ENCODE results near the gene GAB3.
A peak's percentile ranks its signal among the peaks of the same experiment; 100 is the strongest.
"Not testable (repeated sequence)": the region's sequence is repeated elsewhere in the genome, so short reads cannot be mapped to it uniquely, and the experiment has no call there.

Gene GAB3

GRCh38 chrX:154655346-154655745 lies 95.5 kb downstream of the GAB3 start:
- DNase-seq (ENCODE audit: low read depth in 1 of 2, low spot score in 1 of 2) = no peak
- no peak for TF ChIP-seq JUND (IDR thresholded peaks at IDR 0.05; ENCODE audit: low read depth)
- in situ Hi-C loops (cut with HindIII; ENCODE audit: low pct_unique_long_range_greater_than_20kb, low sequenced_read_pairs) = no loop called here

- no peak for TF ChIP-seq JUND (IDR thresholded peaks at IDR 0.05; ENCODE audit: low read depth)
Measured at GRCh38 chrX:154654925-154655324, 96.0 kb downstream of the GAB3 start.

GRCh38 chrX:154654372-154654771 lies 96.5 kb downstream of the GAB3 start:
- in situ Hi-C loops (cut with HindIII; ENCODE audit: low pct_unique_long_range_greater_than_20kb, low sequenced_read_pairs) = no loop called here
- DNase-seq (ENCODE audit: low read depth in 1 of 2, low spot score in 1 of 2) = no peak
- no peak for TF ChIP-seq JUND (IDR thresholded peaks at IDR 0.05; ENCODE audit: low read depth)

More at GRCh38 chrX:154654925-154655324, 96.0 kb downstream of the GAB3 start:
- in situ Hi-C loops (cut with HindIII; ENCODE audit: low pct_unique_long_range_greater_than_20kb, low sequenced_read_pairs) = no loop called here
- no peak for DNase-seq (ENCODE audit: low read depth in 1 of 2, low spot score in 1 of 2)

GRCh38 chrX:154653413-154653812 lies 97.5 kb downstream of the GAB3 start, which contains the start of gene CTAG2:
Gene CTAG2, minus strand, starts transcription at chrX:154653579. Its CDS starts 64 bp downstream, at chrX:154653515.
- DNase-seq (ENCODE audit: low read depth in 1 of 2, low spot score in 1 of 2); in situ Hi-C loops (cut with HindIII; ENCODE audit: low pct_unique_long_range_greater_than_20kb, low sequenced_read_pairs): not testable (repeated sequence)

GRCh38 chrX:154653048-154653401 lies 97.9 kb downstream of the GAB3 start:
- no peak for DNase-seq (ENCODE audit: low read depth in 1 of 2, low spot score in 1 of 2)
- in situ Hi-C loops (cut with HindIII; ENCODE audit: low pct_unique_long_range_greater_than_20kb, low sequenced_read_pairs) = no loop called here
- no peak for TF ChIP-seq JUND (IDR thresholded peaks at IDR 0.05; ENCODE audit: low read depth)

- in situ Hi-C loops (cut with HindIII; ENCODE audit: low pct_unique_long_range_greater_than_20kb, low sequenced_read_pairs) = no loop called here
Measured at GRCh38 chrX:154652311-154653047, 98.4 kb downstream of the GAB3 start.

DNA sequence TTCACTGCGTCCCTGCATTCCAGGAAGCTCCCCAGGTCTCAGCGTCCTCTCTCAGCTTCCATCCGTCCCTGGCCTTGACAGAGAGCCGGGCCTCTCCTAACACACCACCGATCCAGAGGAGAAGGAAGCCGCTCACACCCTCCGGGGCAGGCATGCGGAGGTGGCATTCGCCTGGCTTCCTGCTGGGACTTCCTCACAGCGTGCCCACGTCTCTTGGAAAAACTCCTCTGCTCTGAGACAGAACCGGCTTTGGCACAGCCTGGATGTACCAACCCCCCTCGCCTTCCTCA lies 100.7 kb downstream of the GAB3 start:
- in situ Hi-C loops (cut with HindIII; ENCODE audit: low pct_unique_long_range_greater_than_20kb, low sequenced_read_pairs) = no loop called here
- peak; percentile 9 to 11 for DNase-seq (ENCODE audit: low read depth in 1 of 2, low spot score in 1 of 2)
- TF ChIP-seq JUND (IDR thresholded peaks at IDR 0.05; ENCODE audit: low read depth) = no peak

More at GRCh38 chrX:154652311-154653047, 98.4 kb downstream of the GAB3 start:
- no peak for DNase-seq (ENCODE audit: low read depth in 1 of 2, low spot score in 1 of 2)
- no peak for TF ChIP-seq JUND (IDR thresholded peaks at IDR 0.05; ENCODE audit: low read depth)

DNA sequence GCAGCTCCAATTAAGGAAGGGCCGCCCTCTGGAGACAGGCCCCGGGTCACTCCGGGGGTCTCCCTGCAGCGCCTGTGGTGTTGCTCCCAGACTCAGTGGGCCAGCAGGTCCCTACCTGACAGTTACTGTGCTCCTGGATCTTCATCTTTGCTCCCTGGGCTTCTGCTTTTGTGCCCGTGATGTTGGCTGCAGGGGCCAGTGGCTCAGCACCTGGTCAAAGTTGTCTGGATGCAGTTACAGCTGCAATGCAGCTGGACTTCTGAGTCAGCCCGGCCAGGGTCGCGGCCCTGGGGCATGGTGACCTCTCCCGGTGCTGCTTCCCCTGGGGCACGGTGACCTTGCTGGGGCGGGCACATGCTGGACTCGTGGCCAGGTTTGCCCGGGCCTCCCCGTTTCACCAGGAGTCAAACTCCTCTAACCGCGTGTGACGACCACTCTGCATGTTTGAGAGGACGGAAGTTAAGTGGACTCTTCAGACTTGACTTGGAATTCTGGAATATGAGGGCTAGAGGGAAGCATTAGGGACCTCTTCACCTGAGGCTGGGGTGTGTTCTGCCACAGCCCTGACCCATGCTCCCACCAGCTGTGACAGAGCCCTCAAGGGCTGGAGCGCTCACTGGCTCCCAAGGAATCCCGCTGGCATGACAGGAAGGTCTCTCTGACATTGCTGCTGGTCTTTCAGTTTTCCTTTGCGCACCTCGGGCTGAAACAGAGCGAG lies 101.2 kb downstream of the GAB3 start:
- in situ Hi-C loops (cut with HindIII; ENCODE audit: low pct_unique_long_range_greater_than_20kb, low sequenced_read_pairs) = no loop called here
- no peak for TF ChIP-seq JUND (IDR thresholded peaks at IDR 0.05; ENCODE audit: low read depth)

DNA sequence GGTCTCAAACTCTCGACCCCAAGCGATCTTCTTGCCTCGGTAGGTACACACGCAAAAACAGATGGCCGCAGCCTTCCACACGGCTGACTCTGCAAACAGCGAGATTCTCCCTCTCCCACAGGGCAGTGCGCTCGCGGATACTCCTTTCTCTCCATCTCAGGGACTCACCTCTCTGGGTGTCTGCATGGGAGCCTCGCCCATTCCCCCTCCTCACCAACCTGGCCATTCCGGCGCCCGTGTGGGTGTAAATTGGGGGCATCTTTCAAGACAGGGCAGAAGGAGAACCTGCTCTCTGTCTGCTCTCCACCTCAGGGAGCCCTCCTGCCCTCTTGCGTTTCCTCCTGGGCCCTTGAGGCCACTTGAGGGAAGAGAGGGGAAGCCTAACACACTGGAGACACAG lies 101.9 kb downstream of the GAB3 start:
- in situ Hi-C loops (cut with HindIII; ENCODE audit: low pct_unique_long_range_greater_than_20kb, low sequenced_read_pairs) = no loop called here
- no peak for TF ChIP-seq JUND (IDR thresholded peaks at IDR 0.05; ENCODE audit: low read depth)
- DNase-seq (ENCODE audit: low read depth in 1 of 2, low spot score in 1 of 2) = no peak

More for the DNA sequence above, 101.2 kb downstream of the GAB3 start:
- peak in 1 of 2 experiments; percentile 29 for DNase-seq (ENCODE audit: low read depth in 1 of 2, low spot score in 1 of 2)

DNA sequence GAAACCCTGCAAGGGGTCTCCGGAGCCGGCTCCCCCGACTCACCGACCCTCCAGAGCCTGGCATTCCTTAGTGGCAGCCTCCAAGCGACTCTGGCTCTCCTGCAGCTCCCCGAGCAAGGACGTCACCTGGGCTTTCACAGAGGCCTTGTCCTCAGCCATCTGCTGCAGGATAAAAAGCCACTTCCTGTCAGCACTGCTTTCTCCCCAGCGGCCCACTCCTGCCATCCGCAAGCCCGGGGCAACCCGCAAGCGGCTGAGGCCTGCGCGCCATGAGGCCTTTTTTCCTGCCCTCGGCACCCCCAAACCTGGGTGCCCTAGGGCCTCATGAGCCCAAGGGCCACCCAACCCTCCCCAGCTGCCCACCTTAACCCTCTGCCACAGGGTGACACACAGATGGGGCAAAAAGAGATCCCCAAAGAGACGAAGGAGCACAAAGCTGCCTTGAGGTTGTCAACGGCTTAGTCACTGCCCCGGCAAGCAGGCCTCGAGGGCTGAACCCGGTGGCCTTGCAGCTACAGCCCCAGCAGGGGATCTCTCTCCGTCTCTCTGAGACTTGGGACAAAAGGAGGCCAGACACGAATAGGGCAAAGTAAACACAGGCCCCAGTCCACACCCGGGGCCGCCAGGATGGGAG lies 105.0 kb downstream of the GAB3 start:
- in situ Hi-C loops (cut with HindIII; ENCODE audit: low pct_unique_long_range_greater_than_20kb, low sequenced_read_pairs) = not testable (repeated sequence)

GRCh38 chrX:154643708-154644107 lies 107.2 kb downstream of the GAB3 start:
- in situ Hi-C loops (cut with HindIII; ENCODE audit: low pct_unique_long_range_greater_than_20kb, low sequenced_read_pairs); DNase-seq (ENCODE audit: low read depth in 1 of 2, low spot score in 1 of 2): not testable (repeated sequence)

More for the DNA sequence above, 105.0 kb downstream of the GAB3 start:
- DNase-seq (ENCODE audit: low read depth in 1 of 2, low spot score in 1 of 2) = not testable (repeated sequence)

GRCh38 chrX:154641740-154642139 lies 109.1 kb downstream of the GAB3 start:
- in situ Hi-C loops (cut with HindIII; ENCODE audit: low pct_unique_long_range_greater_than_20kb, low sequenced_read_pairs); DNase-seq (ENCODE audit: low read depth in 1 of 2, low spot score in 1 of 2): not testable (repeated sequence)

DNA sequence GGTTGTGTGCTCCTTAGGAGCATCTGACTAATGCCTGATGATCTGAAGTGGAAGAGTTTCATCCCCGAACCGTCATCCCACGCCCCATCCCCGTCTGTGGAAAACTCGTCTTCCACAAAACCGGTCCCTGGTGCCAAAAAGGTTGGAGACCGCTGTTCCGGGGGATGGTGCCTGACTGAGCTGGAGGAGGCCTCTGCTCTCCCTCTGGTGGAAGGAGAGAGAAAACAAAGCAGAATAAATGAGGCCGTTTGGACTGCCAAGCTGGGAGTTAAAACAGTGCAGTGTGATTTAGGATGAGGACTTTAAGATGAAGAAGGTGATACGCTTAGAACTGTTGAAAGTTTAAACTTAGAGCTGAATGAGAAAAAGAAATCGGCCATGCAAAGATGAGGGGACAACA lies 117.2 kb downstream of the GAB3 start:
- DNase-seq (ENCODE audit: low read depth in 1 of 2, low spot score in 1 of 2); in situ Hi-C loops (cut with HindIII; ENCODE audit: low pct_unique_long_range_greater_than_20kb, low sequenced_read_pairs): not testable (repeated sequence)

DNA sequence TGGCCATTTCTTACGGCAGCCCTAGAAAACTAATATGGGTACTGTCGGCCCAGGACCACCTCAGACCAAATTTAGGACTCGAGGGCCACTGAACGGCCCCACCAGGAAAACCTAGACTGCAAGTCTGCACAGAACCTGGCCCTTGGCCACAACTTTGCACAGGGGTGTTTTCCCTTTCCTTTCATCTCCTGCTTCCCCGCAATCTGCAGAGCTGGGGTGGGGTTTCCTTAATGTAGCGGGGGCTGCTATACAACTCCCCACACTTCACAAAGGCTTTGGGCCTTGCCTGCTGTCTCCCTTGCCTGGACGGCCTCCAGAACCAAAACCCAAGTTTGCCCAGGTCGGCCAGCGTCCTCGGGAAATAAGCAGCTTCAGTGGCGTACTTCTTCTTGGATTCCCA lies 119.9 kb downstream of the GAB3 start:
- in situ Hi-C loops (cut with HindIII; ENCODE audit: low pct_unique_long_range_greater_than_20kb, low sequenced_read_pairs) = not testable (repeated sequence)

GRCh38 chrX:154628960-154629359 lies 121.9 kb downstream of the GAB3 start:
- DNase-seq (ENCODE audit: low read depth in 1 of 2, low spot score in 1 of 2); in situ Hi-C loops (cut with HindIII; ENCODE audit: low pct_unique_long_range_greater_than_20kb, low sequenced_read_pairs): not testable (repeated sequence)

More for the DNA sequence above, 119.9 kb downstream of the GAB3 start:
- not testable (repeated sequence) for DNase-seq (ENCODE audit: low read depth in 1 of 2, low spot score in 1 of 2)

Measured in T47D (cell line).